H1 (cell line): ENCODE measurements around the gene CFAP92. TPM values are rescaled to one million over a fixed set of nuclear protein-coding genes. Genes with fewer than 3 reads are reported as not detected.

ENCODE experiments used
- CTCF ChIA-PET: fragments of 300-600 bp; sonication (Branson Sonifier 250); formaldehyde crosslinking; loops from one replicate; lab custom pipeline; 2021; ENCODE audit not compliant: partially characterized antibody; lab: Charles Lee
- POLR2A ChIA-PET: fragments of 300-600 bp; sonication (Branson Sonifier 250); formaldehyde crosslinking; loops from one replicate; lab custom pipeline; 2021; ENCODE audit warnings: inconsistent platforms; ENCODE audit not compliant: partially characterized antibody; lab: Charles Lee
- DNase-seq, 2 experiments: peaks; one replicate each; pipeline versions ENCODE4 v3.0.0 to v3.0.0-alpha.2; 2010 to 2022; ENCODE audit warnings: low spot score in 2 of 2, low read depth in 1 of 2, mixed read lengths in 1 of 2
- FAIRE-seq: peaks from 2 replicates; lab custom pipeline; 2011; peaks lifted over from hg19 to GRCh38; lab: Jason Lieb, UNC
- H2AFZ ChIP-seq: 2 replicates; pipeline ENCODE4 v1.8.1; 2012; ENCODE audit warnings: low read length, inconsistent platforms
- H2AK5ac ChIP-seq: 2 replicates; pipeline ENCODE4 v1.6.1; 2013; ENCODE audit warnings: low read depth, low read length
- H2BK120ac ChIP-seq: replicated peaks from 2 replicates; pipeline ENCODE3; 2013; ENCODE audit warnings: low read depth, low read length, inconsistent platforms
- H2BK12ac ChIP-seq: 2 replicates; pipeline ENCODE4 v1.6.1; 2013; ENCODE audit warnings: low read depth, low read length
- H2BK15ac ChIP-seq: 2 replicates; pipeline ENCODE4 v1.6.1; 2013; ENCODE audit warnings: low read length
- H2BK20ac ChIP-seq: 2 replicates; pipeline ENCODE4 v1.6.1; 2013; ENCODE audit warnings: low read length
- H2BK5ac ChIP-seq: 2 replicates; pipeline ENCODE4 v1.6.1; 2013; ENCODE audit warnings: low read depth, low read length
- H3K14ac ChIP-seq: 2 replicates; pipeline ENCODE4 v1.6.1; 2013; ENCODE audit warnings: inconsistent platforms; ENCODE audit not compliant: insufficient read length
- H3K18ac ChIP-seq: 2 replicates; pipeline ENCODE4 v1.6.1; 2013; ENCODE audit warnings: low read length; ENCODE audit errors: extremely low read depth
- H3K23ac ChIP-seq: 2 replicates; pipeline ENCODE4 v1.6.1; 2013; ENCODE audit warnings: inconsistent platforms; ENCODE audit not compliant: insufficient read length
- H3K23me2 ChIP-seq: 2 replicates; pipeline ENCODE4 v1.6.1; 2013; ENCODE audit warnings: low read depth, low read length
- H3K27ac ChIP-seq: 2 replicates; pipeline ENCODE4 v1.6.1; 2011; ENCODE audit warnings: low read depth, low read length, inconsistent platforms
- H3K27me3 ChIP-seq, 4 experiments: replicated peaks in 1 of 4; 1 replicate in 1 of 4; 2 replicates in 3 of 4; pipeline versions ENCODE4 v1.6.1 to v1.8.1; 2011 to 2013; ENCODE audit warnings: low read length in 3 of 4, mild to moderate bottlenecking in 3 of 4, inconsistent platforms in 2 of 4, mixed read lengths in 2 of 4, moderate library complexity in 1 of 4; ENCODE audit not compliant: control insufficient read depth in 3 of 4, insufficient read depth in 3 of 4; ENCODE audit errors: extremely low read depth in 1 of 4
- H3K36me3 ChIP-seq, 4 experiments: 2 replicates each; pipeline versions ENCODE4 v1.6.1 to v1.8.1; 2011 to 2013; ENCODE audit warnings: mild to moderate bottlenecking in 4 of 4, low read length in 3 of 4, moderate library complexity in 2 of 4, control low read depth in 1 of 4, inconsistent platforms in 1 of 4; ENCODE audit not compliant: insufficient read depth in 4 of 4, control insufficient read depth in 2 of 4
- H3K4ac ChIP-seq: replicated peaks from 2 replicates; pipeline ENCODE3; 2013; ENCODE audit warnings: low read length, low read depth, mixed read lengths, inconsistent platforms; ENCODE audit not compliant: insufficient read length
- H3K4me1 ChIP-seq, 4 experiments: replicated peaks in 1 of 4; 1 replicate in 1 of 4; 2 replicates in 3 of 4; pipeline versions ENCODE4 v1.6.1 to v1.8.1; 2011 to 2013; ENCODE audit warnings: low read length in 3 of 4, inconsistent platforms in 2 of 4, mixed read lengths in 1 of 4; ENCODE audit not compliant: insufficient read depth in 4 of 4, control insufficient read depth in 3 of 4
- H3K4me2 ChIP-seq, 2 experiments: 2 replicates each; pipeline versions ENCODE4 v1.6.1 to v1.8.1; 2011 to 2013; ENCODE audit warnings: low read depth in 2 of 2, low read length in 2 of 2, control low read depth in 1 of 2, inconsistent platforms in 1 of 2, mild to moderate bottlenecking in 1 of 2; ENCODE audit not compliant: insufficient read depth in 1 of 2
- H3K4me3 ChIP-seq, 4 experiments: fragments of 200-600, 300-600 bp in 1 of 4; sonication (generic), shearing (Covaris generic), sonication (Bioruptor Twin) in 1 of 4; 2 replicates each; pipeline versions ENCODE4 v1.5.1 to v1.8.1; 2011 to 2016; ENCODE audit warnings: low read length in 4 of 4, low read depth in 3 of 4, control low read depth in 2 of 4, inconsistent platforms in 2 of 4, mild to moderate bottlenecking in 2 of 4, mixed read lengths in 1 of 4, moderate library complexity in 1 of 4; ENCODE audit not compliant: insufficient read depth in 2 of 4; ENCODE audit errors: extremely low read depth in 1 of 4
- H3K56ac ChIP-seq: replicated peaks from 2 replicates; pipeline ENCODE3; 2013; ENCODE audit warnings: low read depth, mild to moderate bottlenecking, mixed read lengths, low read length, inconsistent platforms; ENCODE audit not compliant: insufficient read length
- H3K79me1 ChIP-seq: 2 replicates; pipeline ENCODE4 v1.6.1; 2013; ENCODE audit warnings: low read depth, low read length, control low read depth
- H3K79me2 ChIP-seq, 2 experiments: 2 replicates each; pipeline versions ENCODE4 v1.6.1 to v1.8.1; 2012 to 2013; ENCODE audit warnings: low read length in 2 of 2, mild to moderate bottlenecking in 2 of 2, inconsistent platforms in 1 of 2; ENCODE audit not compliant: insufficient read depth in 2 of 2, control insufficient read depth in 1 of 2
- H3K9ac ChIP-seq, 4 experiments: replicated peaks in 1 of 4; 1 replicate in 1 of 4; 2 replicates in 3 of 4; pipeline versions ENCODE4 v1.6.1 to v1.8.1; 2011 to 2013; ENCODE audit warnings: low read depth in 3 of 4, low read length in 3 of 4, control low read depth in 2 of 4, mild to moderate bottlenecking in 2 of 4, moderate library complexity in 2 of 4, inconsistent platforms in 1 of 4; ENCODE audit errors: extremely low read depth in 1 of 4
- H3K9me3 ChIP-seq, 2 experiments: 2 replicates each; pipeline versions ENCODE4 v1.6.1 to v1.8.1; 2012 to 2013; ENCODE audit warnings: mild to moderate bottlenecking in 2 of 2, moderate library complexity in 2 of 2, control low read depth in 1 of 2, inconsistent platforms in 1 of 2, low read depth in 1 of 2, low read length in 1 of 2, mixed read lengths in 1 of 2; ENCODE audit not compliant: insufficient read depth in 2 of 2
- H4K20me1 ChIP-seq, 2 experiments: replicated peaks in 1 of 2; 2 replicates each; pipeline versions ENCODE3 to v1.8.1; 2011 to 2013; ENCODE audit warnings: inconsistent platforms in 2 of 2, low read length in 2 of 2, mild to moderate bottlenecking in 1 of 2; ENCODE audit not compliant: insufficient read depth in 2 of 2, control insufficient read depth in 1 of 2
- H4K5ac ChIP-seq: 2 replicates; pipeline ENCODE4 v1.6.1; 2013; ENCODE audit warnings: low read length, low read depth, mixed read lengths, inconsistent platforms; ENCODE audit not compliant: insufficient read length
- H4K8ac ChIP-seq: 2 replicates; pipeline ENCODE4 v1.8.0; 2013; ENCODE audit warnings: mild to moderate bottlenecking, moderate library complexity, low read length, inconsistent platforms; ENCODE audit not compliant: insufficient read depth; ENCODE audit errors: extremely low read depth
- H4K91ac ChIP-seq: replicated peaks from 2 replicates; pipeline ENCODE3; 2013; ENCODE audit warnings: low read length, mixed read lengths, inconsistent platforms; ENCODE audit not compliant: insufficient read length
- CTBP2 ChIP-seq: IDR thresholded peaks from 2 replicates; pipeline ENCODE4 v1.7.0; 2011; ENCODE audit warnings: borderline replicate concordance, mild to moderate bottlenecking, moderate library complexity, mixed read lengths, low read length; ENCODE audit not compliant: insufficient read depth, insufficient read length
- GTF2F1 ChIP-seq: IDR thresholded peaks from 2 replicates; pipeline ENCODE4 v1.6.1; 2012; ENCODE audit warnings: low read depth, low read length, improper control_type of control experiment, borderline replicate concordance
- JUN ChIP-seq: IDR thresholded peaks from 2 replicates; pipeline ENCODE4 v1.6.1; 2011; ENCODE audit warnings: low read depth, mild to moderate bottlenecking, improper control_type of control experiment, low read length
- KDM1A ChIP-seq: fragments of 200-600, 300-600 bp; sonication (generic); IDR thresholded peaks from 2 replicates; pipeline ENCODE4 v1.7.1; 2016; ENCODE audit warnings: mild to moderate bottlenecking, low read length, borderline replicate concordance
- POU5F1 ChIP-seq: IDR thresholded peaks from 2 replicates; pipeline ENCODE4 v1.6.1; 2011; ENCODE audit warnings: low read depth, mild to moderate bottlenecking, low read length, moderate library complexity
- SIN3A ChIP-seq, 2 experiments: IDR thresholded peaks in 1 of 2; conservative IDR thresholded peaks in 1 of 2; 2 replicates each; pipeline ENCODE4 v1.6.1; 2011 to 2012; ENCODE audit warnings: low read length in 2 of 2, improper control_type of control experiment in 1 of 2, low read depth in 1 of 2, mild to moderate bottlenecking in 1 of 2
- SP4 ChIP-seq: IDR thresholded peaks from 2 replicates; pipeline ENCODE4 v1.6.1; 2012; ENCODE audit warnings: low read length, inconsistent platforms
- TAF1 ChIP-seq: IDR thresholded peaks from 2 replicates; pipeline ENCODE4 v1.6.1; 2011; ENCODE audit warnings: mild to moderate bottlenecking, low read depth, low read length
- WGBS, 2 experiments: shearing (Covaris generic) in 1 of 2; methylation state at CpG; one replicate each; pipeline versions ENCODE4 v1.1.6 to v1.1.7; 2013 to 2015; ENCODE audit warnings: low lambda C conversion rate in 2 of 2, mixed read lengths in 2 of 2, inconsistent platforms in 1 of 2, low coverage in 1 of 2, missing lambda C conversion rate in 1 of 2; ENCODE audit not compliant: insufficient replicate concordance in 2 of 2, insufficient coverage in 1 of 2, insufficient read length in 1 of 2; ENCODE audit errors: extremely low coverage in 1 of 2, missing lambda C conversion rate in 1 of 2; 5-methylcytosine and 5-hydroxymethylcytosine counted together
- polyA plus RNA-seq, 7 experiments: library from polyadenylated mRNA; depleted of rRNA in 3 of 7; stranded (reverse) in 5 of 7; unstranded in 2 of 7; fragments of >200 nt in 5 of 7; fragments of 200-250 nt in 2 of 7; gene quantifications; 1 replicate in 5 of 7; 2 replicates in 1 of 7; 4 replicates in 1 of 7; pipeline versions ENCODE4 v1.2.1 to v1.2.3, GENCODE V29; 2011 to 2013; ENCODE audit warnings: missing spikeins in 2 of 7, mixed read lengths in 2 of 7
- total RNA-seq: library from RNA; stranded (reverse); fragmentation: NEBNext Ultra II Directional; extraction: Animal tissue kit (Norgen Biotek cat#: 25700); gene quantifications from 2 replicates; pipeline ENCODE4 v1.2.1, GENCODE V29; 2021
- TF ChIP-seq, protein P1 (sequence below): IDR thresholded peaks from 2 replicates; pipeline ENCODE4 v1.6.1; 2011; ENCODE audit warnings: low read length, improper control_type of control experiment
- TF ChIP-seq, protein P2 (sequence below), 3 experiments: IDR thresholded peaks; 1 replicate in 2 of 3; 2 replicates in 1 of 3; pipeline versions ENCODE4 v1.5.1 to v1.6.1; 2011; ENCODE audit warnings: low read length in 3 of 3, mild to moderate bottlenecking in 3 of 3, inconsistent platforms in 2 of 3, low read depth in 1 of 3, moderate library complexity in 1 of 3; ENCODE audit not compliant: insufficient read depth in 1 of 3; ENCODE audit errors: control extremely low read depth in 1 of 3

CFAP92 gene
- total and polyA plus RNA-seq, 2 of the 8 experiments (the other 6 are each of a cell fraction or from before 2014, with no cell fraction given) = 0.77 to 2.0 TPM

DNA sequence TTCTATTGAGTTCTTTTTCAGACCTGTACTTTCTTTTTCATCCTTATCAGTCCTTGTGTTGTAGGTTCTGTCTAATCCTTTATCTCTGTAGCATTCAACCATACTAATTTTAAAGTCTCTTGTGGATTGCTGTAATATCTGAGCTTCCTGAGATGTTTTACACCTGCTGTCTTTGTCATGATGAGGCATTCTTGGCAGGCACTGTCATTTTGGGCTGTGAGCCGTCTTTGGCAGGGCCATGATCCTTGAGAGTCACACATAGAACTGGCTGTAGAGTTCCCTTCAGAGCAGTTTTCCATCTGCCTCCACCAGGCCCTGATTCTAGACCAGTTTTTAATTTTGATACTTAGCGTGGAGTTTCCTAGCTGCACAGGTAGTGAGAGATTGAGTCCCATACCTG is 13.9 kb upstream of the CFAP92 start:
- no peak overlapping the region for H4K91ac ChIP-seq
- no peak overlapping the region for H2BK12ac ChIP-seq
- WGBS, 2 experiments = 88% methylated on average over 2 of the region's 2 CpGs; no CpG with 5 or more reads in 1 of the 2 experiments
- H3K23me2 ChIP-seq = peaks cover 2% of the 10 kb centered on the region; the same call in 1 of the 2 replicates
- H2BK15ac ChIP-seq = no peak overlapping the region
- H4K20me1 ChIP-seq = peaks cover 0 to 2% of the 10 kb centered on the region in 2 experiments
- H3K79me2 ChIP-seq = no peaks in the 10 kb centered on the region
- no peak overlapping the region for H2BK5ac ChIP-seq
- no peak overlapping the region for H2AFZ ChIP-seq
- no peak overlapping the region for H3K14ac ChIP-seq
- H3K36me3 ChIP-seq = peaks cover 0 to 4% (median 0%) of the 10 kb centered on the region in 4 experiments; a peak in 1 of 8 replicates
- no peak overlapping the region for H3K23ac ChIP-seq
- H3K56ac ChIP-seq = no peak overlapping the region
- H2AK5ac ChIP-seq = no peak overlapping the region
- no peaks in the 10 kb centered on the region for H3K79me1 ChIP-seq
- H3K9ac ChIP-seq = no peak overlapping the region
- no peak overlapping the region for H3K4ac ChIP-seq
- H3K9me3 ChIP-seq = no peaks in the 10 kb centered on the region
- H3K4me1 ChIP-seq = peaks cover 0 to 7% (median 0%) of the 10 kb centered on the region in 4 experiments; a peak in 2 of 7 replicates
- peaks cover 20 to 37% (median 25%) of the 10 kb centered on the region in 4 experiments for H3K27me3 ChIP-seq
- H3K4me2 ChIP-seq = no peak overlapping the region
- no peak overlapping the region for H3K4me3 ChIP-seq
- FAIRE-seq = no peak
- H3K27ac ChIP-seq = no peak overlapping the region
- no peak overlapping the region for H2BK120ac ChIP-seq
- H2BK20ac ChIP-seq = no peak overlapping the region
- no peak overlapping the region for H3K18ac ChIP-seq
- no peak overlapping the region for H4K8ac ChIP-seq
- ChIA-PET CTCF (interaction anchor here (0.9 to 4.1 kb wide), 8 partner anchors 8 to 77 kb away, joined by 3 to 25 read pairs (median 6); no protein-coding TSS in a partner anchor), POLR2A (no interaction called here)
- DNase-seq = no peak
- H4K5ac ChIP-seq = no peak overlapping the region
- TF ChIP-seq POU5F1 (no peak), SP4 (no peak), JUN (no peak), GTF2F1 (no peak), KDM1A (no peak), TAF1 (no peak), CTBP2 (no peak), SIN3A (conservative IDR thresholded peaks at IDR 0.05 in 1 of 2, IDR thresholded peaks at IDR 0.05 in 1 of 2; ENCODE audit: low read depth in 1 of 2, low read length in 2 of 2) (no peak)
- TF ChIP-seq, protein P1, sequence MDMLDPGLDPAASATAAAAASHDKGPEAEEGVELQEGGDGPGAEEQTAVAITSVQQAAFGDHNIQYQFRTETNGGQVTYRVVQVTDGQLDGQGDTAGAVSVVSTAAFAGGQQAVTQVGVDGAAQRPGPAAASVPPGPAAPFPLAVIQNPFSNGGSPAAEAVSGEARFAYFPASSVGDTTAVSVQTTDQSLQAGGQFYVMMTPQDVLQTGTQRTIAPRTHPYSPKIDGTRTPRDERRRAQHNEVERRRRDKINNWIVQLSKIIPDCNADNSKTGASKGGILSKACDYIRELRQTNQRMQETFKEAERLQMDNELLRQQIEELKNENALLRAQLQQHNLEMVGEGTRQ = no peak
- TF ChIP-seq, protein P2, sequence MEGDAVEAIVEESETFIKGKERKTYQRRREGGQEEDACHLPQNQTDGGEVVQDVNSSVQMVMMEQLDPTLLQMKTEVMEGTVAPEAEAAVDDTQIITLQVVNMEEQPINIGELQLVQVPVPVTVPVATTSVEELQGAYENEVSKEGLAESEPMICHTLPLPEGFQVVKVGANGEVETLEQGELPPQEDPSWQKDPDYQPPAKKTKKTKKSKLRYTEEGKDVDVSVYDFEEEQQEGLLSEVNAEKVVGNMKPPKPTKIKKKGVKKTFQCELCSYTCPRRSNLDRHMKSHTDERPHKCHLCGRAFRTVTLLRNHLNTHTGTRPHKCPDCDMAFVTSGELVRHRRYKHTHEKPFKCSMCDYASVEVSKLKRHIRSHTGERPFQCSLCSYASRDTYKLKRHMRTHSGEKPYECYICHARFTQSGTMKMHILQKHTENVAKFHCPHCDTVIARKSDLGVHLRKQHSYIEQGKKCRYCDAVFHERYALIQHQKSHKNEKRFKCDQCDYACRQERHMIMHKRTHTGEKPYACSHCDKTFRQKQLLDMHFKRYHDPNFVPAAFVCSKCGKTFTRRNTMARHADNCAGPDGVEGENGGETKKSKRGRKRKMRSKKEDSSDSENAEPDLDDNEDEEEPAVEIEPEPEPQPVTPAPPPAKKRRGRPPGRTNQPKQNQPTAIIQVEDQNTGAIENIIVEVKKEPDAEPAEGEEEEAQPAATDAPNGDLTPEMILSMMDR (IDR thresholded peaks at IDR 0.05; ENCODE audit: control extremely low read depth in 1 of 3, insufficient read depth in 1 of 3, low read depth in 1 of 3, low read length in 3 of 3) = no peak
